OCI-LY7 (cell line): Measurements from ENCODE around the gene AUTS2. TPM values are rescaled to one million over a fixed set of nuclear protein-coding genes. Genes with fewer than 3 reads are reported as not detected.
A peak's percentile ranks its signal among the peaks of the same experiment; 100 is the strongest.

Source experiments
- BruUV-seq: library from RNA; stranded (reverse); fragments of 400-500 nt; replicated peaks from 2 replicates; lab custom pipeline; 2021; lab: Mats Ljungman, UMichigan
- CTCF ChIA-PET: fragments of 300-600 bp; sonication (Branson Sonifier 250); formaldehyde crosslinking; loops from one replicate; lab custom pipeline; 2022; ENCODE audit warnings: antibody characterized with exemption; ENCODE audit not compliant: unreplicated experiment; lab: Charles Lee
- POLR2A ChIA-PET: fragments of 300-600 bp; sonication (Branson Sonifier 250); formaldehyde crosslinking; loops from one replicate; lab custom pipeline; 2022; ENCODE audit warnings: antibody characterized with exemption; lab: Charles Lee
- DNase-seq: peaks from one replicate; pipeline ENCODE4 v3.0.0-alpha.2; 2015; ENCODE audit warnings: low spot score
- H2AFZ ChIP-seq: fragments of 200-600 bp; sonication (generic), shearing (Covaris generic); 2 replicates; pipeline ENCODE4 v1.6.1; 2014; ENCODE audit warnings: mild to moderate bottlenecking, antibody characterized with exemption, low read length, moderate library complexity
- H3K27ac ChIP-seq: fragments of 200-600 bp; sonication (generic); 2 replicates; pipeline ENCODE4 v1.5.1; 2014; ENCODE audit warnings: mixed run types, low read depth, mild to moderate bottlenecking, moderate library complexity, low read length, inconsistent platforms; ENCODE audit not compliant: poor library complexity, severe bottlenecking
- H3K36me3 ChIP-seq: fragments of 200-600 bp; sonication (generic); 2 replicates; pipeline ENCODE4 v1.6.1; 2014; ENCODE audit warnings: mild to moderate bottlenecking, antibody characterized with exemption, low read length, moderate library complexity, mixed read lengths; ENCODE audit not compliant: insufficient read depth
- H3K4me1 ChIP-seq: fragments of 200-600 bp; sonication (generic); 2 replicates; pipeline ENCODE4 v1.5.1; 2014; ENCODE audit warnings: mild to moderate bottlenecking, low read length; ENCODE audit not compliant: insufficient read depth, poor library complexity, severe bottlenecking
- H3K4me2 ChIP-seq: fragments of 200-600 bp; sonication (generic); 2 replicates; pipeline ENCODE4 v1.6.1; 2014; ENCODE audit warnings: mild to moderate bottlenecking, low read length
- H3K4me3 ChIP-seq: fragments of 200-600 bp; sonication (generic); 2 replicates; pipeline ENCODE4 v1.5.1; 2014; ENCODE audit warnings: mild to moderate bottlenecking, low read depth, low read length; ENCODE audit not compliant: poor library complexity, severe bottlenecking
- H3K79me2 ChIP-seq: fragments of 200-600 bp; sonication (generic); 2 replicates; pipeline ENCODE4 v1.6.1; 2016; ENCODE audit warnings: low read depth, mild to moderate bottlenecking, low read length, moderate library complexity, mixed read lengths; ENCODE audit not compliant: insufficient read depth
- H3K9me2 ChIP-seq: fragments of 200-600 bp; sonication (generic); 2 replicates; pipeline ENCODE4 v1.6.1; 2016; ENCODE audit warnings: mild to moderate bottlenecking, low read length, mixed read lengths; ENCODE audit not compliant: insufficient read depth
- H3K9me3 ChIP-seq: fragments of 200-600 bp; sonication (generic); 2 replicates; pipeline ENCODE4 v1.6.1; 2014; ENCODE audit warnings: mild to moderate bottlenecking, mixed run types, low read length, mixed read lengths
- H4K20me1 ChIP-seq: fragments of 200-600 bp; sonication (generic); 2 replicates; pipeline ENCODE4 v1.6.1; 2014; ENCODE audit warnings: mild to moderate bottlenecking, antibody characterized with exemption, low read length, moderate library complexity, mixed read lengths; ENCODE audit not compliant: insufficient read depth
- EZH2phosphoT487 ChIP-seq: fragments of 200-600 bp; sonication (generic); IDR thresholded peaks from 2 replicates; pipeline ENCODE4 v1.6.1; 2018; ENCODE audit warnings: low read depth, borderline replicate concordance, mild to moderate bottlenecking, mixed run types, antibody characterized with exemption, low read length, moderate library complexity, mixed read lengths
- intact Hi-C: fragments of 100-400 bp; cut with micrococcal nuclease; formaldehyde crosslinking; loops from one replicate; pipeline ENCODE4 v1.10.0; 2022; ENCODE audit not compliant: unreplicated experiment
- total RNA-seq, 2 experiments: library from RNA; depleted of rRNA in 1 of 2; stranded (reverse); fragments of >200 nt in 1 of 2; shearing (Covaris generic) in 1 of 2; gene quantifications; 2 replicates each; pipeline ENCODE4 v1.2.3, GENCODE V29; 2014 to 2022
- TF ChIP-seq, protein P1 (sequence below): fragments of 200-600 bp; sonication (generic); conservative IDR thresholded peaks from 2 replicates; pipeline ENCODE4 v1.5.1; 2014; ENCODE audit warnings: mild to moderate bottlenecking, antibody characterized with exemption, low read length, moderate library complexity, mixed read lengths

Gene AUTS2
- total RNA-seq, 2 experiments from 2014 or later, result 37.9 to 78.5 TPM

DNA sequence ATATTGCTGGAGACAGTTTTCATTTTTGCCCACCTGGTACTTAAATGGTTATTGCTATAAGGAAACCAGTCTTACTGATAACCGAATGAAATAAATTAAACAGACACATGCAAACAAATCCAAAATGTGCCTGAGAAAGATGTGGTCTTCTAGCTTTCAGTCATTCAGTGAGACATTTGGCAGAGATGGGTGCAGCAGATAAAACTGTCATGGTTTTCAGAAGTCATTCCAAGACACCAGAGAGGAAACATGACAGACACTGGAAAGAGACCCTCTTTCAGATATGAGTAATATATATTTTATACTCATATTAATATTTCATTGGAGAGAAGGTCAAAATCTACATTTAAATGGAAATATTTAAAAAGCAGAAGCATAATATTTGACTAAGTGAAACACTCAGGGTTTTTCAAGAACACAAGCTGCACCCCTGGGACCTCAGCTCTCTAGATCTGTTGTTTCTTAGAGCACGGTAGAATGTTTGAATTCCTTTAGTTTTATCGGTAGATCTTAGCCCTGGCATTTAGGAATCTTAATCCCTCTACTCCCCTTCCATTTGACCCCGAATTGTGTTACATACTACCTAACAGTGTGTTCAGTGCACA, 246.1 kb downstream of the AUTS2 start:
- Histone ChIP-seq H2AFZ (no peak overlapping the region), H3K4me1 (peaks cover 77% of the 10 kb centered on the region), H3K9me2 (no peaks in the 10 kb centered on the region), H3K4me2 (peak overlapping the region; percentile 89), H3K79me2 (peaks cover 72% of the 10 kb centered on the region), H3K4me3 (peak overlapping the region; percentile 32), H3K36me3 (no peaks in the 10 kb centered on the region; the same call in 1 of the 2 replicates), H4K20me1 (no peaks in the 10 kb centered on the region; the same call in none of the 2 replicates), H3K27ac (peak overlapping the region; percentile 39), H3K9me3 (no peaks in the 10 kb centered on the region)
- peak; percentile 37 for DNase-seq
- ChIA-PET CTCF (interaction anchor here (0.5 kb wide), 1 partner anchor 183 kb away, joined by 3 read pairs; no protein-coding TSS in a partner anchor), POLR2A (interaction anchor here (0.6 to 9.2 kb wide), 4 partner anchors 20 to 223 kb away, joined by 4 to 162 read pairs (median 6); no protein-coding TSS in a partner anchor)
- no TSS peak for BruUV-seq
- TF ChIP-seq EZH2phosphoT487, result no peak
- TF ChIP-seq, protein P1, sequence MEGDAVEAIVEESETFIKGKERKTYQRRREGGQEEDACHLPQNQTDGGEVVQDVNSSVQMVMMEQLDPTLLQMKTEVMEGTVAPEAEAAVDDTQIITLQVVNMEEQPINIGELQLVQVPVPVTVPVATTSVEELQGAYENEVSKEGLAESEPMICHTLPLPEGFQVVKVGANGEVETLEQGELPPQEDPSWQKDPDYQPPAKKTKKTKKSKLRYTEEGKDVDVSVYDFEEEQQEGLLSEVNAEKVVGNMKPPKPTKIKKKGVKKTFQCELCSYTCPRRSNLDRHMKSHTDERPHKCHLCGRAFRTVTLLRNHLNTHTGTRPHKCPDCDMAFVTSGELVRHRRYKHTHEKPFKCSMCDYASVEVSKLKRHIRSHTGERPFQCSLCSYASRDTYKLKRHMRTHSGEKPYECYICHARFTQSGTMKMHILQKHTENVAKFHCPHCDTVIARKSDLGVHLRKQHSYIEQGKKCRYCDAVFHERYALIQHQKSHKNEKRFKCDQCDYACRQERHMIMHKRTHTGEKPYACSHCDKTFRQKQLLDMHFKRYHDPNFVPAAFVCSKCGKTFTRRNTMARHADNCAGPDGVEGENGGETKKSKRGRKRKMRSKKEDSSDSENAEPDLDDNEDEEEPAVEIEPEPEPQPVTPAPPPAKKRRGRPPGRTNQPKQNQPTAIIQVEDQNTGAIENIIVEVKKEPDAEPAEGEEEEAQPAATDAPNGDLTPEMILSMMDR, result no peak
- intact Hi-C loops, result loop anchor here (5.0 kb wide), 2 partner anchors 108 to 247 kb away; partner anchors contain the start of gene AUTS2

DNA sequence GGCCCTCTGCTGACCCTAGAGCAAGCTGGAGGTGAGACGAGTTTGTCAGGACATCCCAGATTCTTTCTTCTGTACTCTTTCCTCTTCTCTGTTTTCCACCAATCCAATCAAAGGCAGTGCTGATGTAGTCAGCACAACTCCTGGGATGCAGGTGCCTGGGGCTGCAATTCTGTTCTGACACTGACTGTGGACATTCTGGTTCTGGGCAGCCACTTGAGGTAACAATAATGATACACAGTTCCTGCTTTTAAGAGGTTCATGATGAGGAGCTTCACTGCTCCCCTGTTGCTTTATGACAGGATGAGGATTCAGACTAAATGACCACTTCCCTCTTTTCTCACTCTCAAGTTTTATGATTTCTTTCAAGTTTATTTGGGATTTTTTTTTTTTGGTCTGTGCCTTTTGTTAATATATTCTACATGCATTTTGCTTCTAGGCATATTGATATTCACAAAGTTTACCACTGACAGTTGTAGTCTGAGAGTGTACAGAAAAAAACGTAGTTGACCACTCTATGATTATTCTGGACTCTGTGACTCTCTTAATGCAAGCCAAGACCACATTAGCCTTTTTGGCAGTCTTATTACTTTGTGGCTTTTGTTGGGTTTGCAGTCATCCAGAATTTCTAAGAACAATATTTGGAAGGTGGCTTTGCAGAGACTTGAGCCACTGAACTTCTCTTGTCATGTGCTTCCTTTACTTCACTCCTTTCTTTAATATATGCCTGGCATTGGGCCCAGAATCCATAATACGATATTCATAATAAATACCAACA, 247.6 kb downstream of the AUTS2 start:
- Histone ChIP-seq H3K9me3 (no peaks in the 10 kb centered on the region), H3K4me2 (peak overlapping the region; percentile 89), H3K4me1 (peaks cover 61% of the 10 kb centered on the region), H3K79me2 (peaks cover 60% of the 10 kb centered on the region), H3K27ac (no peak overlapping the region), H4K20me1 (no peaks in the 10 kb centered on the region; the same call in 1 of the 2 replicates), H3K4me3 (peak overlapping the region; percentile 32), H2AFZ (no peak overlapping the region), H3K36me3 (no peaks in the 10 kb centered on the region; the same call in 1 of the 2 replicates), H3K9me2 (no peaks in the 10 kb centered on the region)
- DNase-seq, result peak; percentile 47
- BruUV-seq, result no TSS peak
- TF ChIP-seq, protein P1, result no peak
- no peak for TF ChIP-seq EZH2phosphoT487
- ChIA-PET POLR2A (interaction anchor here (0.9 to 1.3 kb wide), 7 partner anchors 9 to 26 kb away, joined by 3 to 8 read pairs (median 3); no protein-coding TSS in a partner anchor), CTCF (no interaction called here)
- intact Hi-C loops, result no loop called here
